HCT116 (cell line): Measurements from ENCODE around the gene GCNT2. TPM values are rescaled to one million over a fixed set of nuclear protein-coding genes. Genes with fewer than 3 reads are reported as not detected.

Experiments used
- ATAC-seq: fragments of 200-7000 bp; cut with Tn5 transposase; 2 replicates; pipeline ENCODE4 v1.9.1; 2020; ENCODE audit warnings: mild to moderate bottlenecking, moderate library complexity
- BruUV-seq: library from RNA; stranded (reverse); fragments of 400-500 nt; replicated peaks from 2 replicates; lab custom pipeline; 2021; lab: Mats Ljungman, UMichigan
- CTCF ChIA-PET: fragments of 300-600 bp; sonication (Branson Sonifier 250); formaldehyde crosslinking; loops from one replicate; lab custom pipeline; 2021; ENCODE audit warnings: antibody characterized with exemption; lab: Charles Lee
- POLR2A ChIA-PET: fragments of 300-600, 350-600 bp; sonication (Branson Sonifier 250); formaldehyde crosslinking; loops from one replicate; lab custom pipeline; 2021; ENCODE audit warnings: antibody characterized with exemption; lab: Charles Lee
- RAD21 ChIA-PET, 2 experiments: fragments of 300-600 bp; sonication (Branson Sonifier 250); formaldehyde crosslinking; loops; one replicate each; lab custom pipeline; 2023; ENCODE audit warnings: low total read pairs in 2 of 2; ENCODE audit not compliant: uncharacterized antibody in 2 of 2, unreplicated experiment in 2 of 2, low non-redundant PET in 1 of 2; lab: Charles Lee
- DNase-seq: peaks from one replicate; pipeline ENCODE4 v3.0.0-alpha.2; 2010; ENCODE audit warnings: low read depth, low spot score
- H2AFZ ChIP-seq: fragments of 200-600 bp; shearing (Covaris generic), sonication (generic); 2 replicates; pipeline ENCODE4 v1.6.1; 2017; ENCODE audit warnings: low read depth, mixed run types, mixed read lengths, antibody characterized with exemption, low read length; ENCODE audit not compliant: poor library complexity, severe bottlenecking
- H3K27ac ChIP-seq: 2 replicates; pipeline ENCODE4 v1.5.1; 2012; ENCODE audit warnings: low read depth, low read length
- H3K27me3 ChIP-seq: fragments of 200-600 bp; sonication (generic); 2 replicates; pipeline ENCODE4 v1.6.1; 2016; ENCODE audit warnings: mixed run types, low read length, mixed read lengths; ENCODE audit not compliant: insufficient read depth
- H3K36me3 ChIP-seq, 2 experiments: fragments of 200-500 bp in 1 of 2; fragments of 200-600 bp in 1 of 2; sonication (Bioruptor generic) in 1 of 2; sonication (generic) in 1 of 2; 2 replicates each; pipeline versions ENCODE4 v1.5.1 to v1.6.1; 2014 to 2016; ENCODE audit warnings: low read length in 2 of 2, inconsistent platforms in 1 of 2, mixed read lengths in 1 of 2, mixed run types in 1 of 2; ENCODE audit not compliant: insufficient read depth in 2 of 2, control insufficient read depth in 1 of 2
- H3K4me1 ChIP-seq, 2 experiments: fragments of 200-600 bp in 1 of 2; sonication (generic) in 1 of 2; 2 replicates each; pipeline versions ENCODE4 v1.5.1 to v1.6.1; 2012 to 2017; ENCODE audit warnings: low read length in 2 of 2, inconsistent platforms in 1 of 2, mild to moderate bottlenecking in 1 of 2, mixed read lengths in 1 of 2, mixed run types in 1 of 2, moderate library complexity in 1 of 2; ENCODE audit not compliant: insufficient read depth in 2 of 2, control insufficient read depth in 1 of 2
- H3K4me2 ChIP-seq: fragments of 200-600 bp; sonication (generic); 2 replicates; pipeline ENCODE4 v1.6.1; 2017; ENCODE audit warnings: mixed run types, low read length, mixed read lengths
- H3K4me3 ChIP-seq, 2 experiments: fragments of 200-600 bp in 1 of 2; sonication (generic) in 1 of 2; replicated peaks in 1 of 2; 2 replicates each; pipeline ENCODE4 v1.5.1; 2011 to 2016; ENCODE audit warnings: low read length in 2 of 2, control low read depth in 1 of 2, low read depth in 1 of 2, mild to moderate bottlenecking in 1 of 2, mixed read lengths in 1 of 2, mixed run types in 1 of 2
- H3K79me2 ChIP-seq: fragments of 200-600 bp; sonication (generic); 2 replicates; pipeline ENCODE4 v1.6.1; 2017; ENCODE audit warnings: mild to moderate bottlenecking, mixed run types, low read length, moderate library complexity, mixed read lengths; ENCODE audit not compliant: insufficient read depth
- H3K9ac ChIP-seq: fragments of 200-600 bp; sonication (generic); 2 replicates; pipeline ENCODE4 v1.6.1; 2016; ENCODE audit warnings: low read length, mixed read lengths
- H3K9me2 ChIP-seq: fragments of 200-600 bp; sonication (generic), shearing (Covaris generic); 2 replicates; pipeline ENCODE4 v1.6.1; 2017; ENCODE audit warnings: mixed run types, mild to moderate bottlenecking, moderate library complexity; ENCODE audit not compliant: insufficient read depth
- H3K9me3 ChIP-seq, 2 experiments: fragments of 200-500 bp in 1 of 2; fragments of 200-600 bp in 1 of 2; sonication (Bioruptor generic) in 1 of 2; sonication (generic) in 1 of 2; 2 replicates each; pipeline ENCODE4 v1.6.1; 2014 to 2017; ENCODE audit warnings: low read length in 2 of 2, mixed read lengths in 2 of 2, inconsistent platforms in 1 of 2, low read depth in 1 of 2, mild to moderate bottlenecking in 1 of 2, mixed run types in 1 of 2, moderate library complexity in 1 of 2; ENCODE audit not compliant: control insufficient read depth in 1 of 2, insufficient read depth in 1 of 2
- H4K20me1 ChIP-seq: fragments of 200-600 bp; sonication (generic), shearing (Covaris generic); 2 replicates; pipeline ENCODE4 v1.6.1; 2017; ENCODE audit warnings: mixed run types, mild to moderate bottlenecking, moderate library complexity; ENCODE audit not compliant: insufficient read depth
- CBX3 ChIP-seq: IDR thresholded peaks from 2 replicates; pipeline ENCODE4 v1.6.1; 2012; ENCODE audit warnings: low read depth
- CEBPB ChIP-seq: IDR thresholded peaks from 2 replicates; pipeline ENCODE4 v1.6.1; 2012; ENCODE audit warnings: low read depth
- EZH2phosphoT487 ChIP-seq: fragments of 200-600 bp; IDR thresholded peaks from 2 replicates; pipeline ENCODE4 v1.6.1; 2018; ENCODE audit warnings: antibody characterized with exemption, borderline replicate concordance
- FOSL1 ChIP-seq: IDR thresholded peaks from 2 replicates; pipeline ENCODE4 v1.6.1; 2012; ENCODE audit warnings: low read depth
- JUND ChIP-seq: IDR thresholded peaks from 2 replicates; pipeline ENCODE4 v1.6.1; 2012
- RAD21 ChIP-seq: IDR thresholded peaks from 2 replicates; pipeline ENCODE4 v1.6.1; 2012; ENCODE audit warnings: low read depth, mild to moderate bottlenecking
- SIN3A ChIP-seq: IDR thresholded peaks from 2 replicates; pipeline ENCODE4 v1.6.1; 2012; ENCODE audit warnings: low read depth
- SP1 ChIP-seq: IDR thresholded peaks from 2 replicates; pipeline ENCODE4 v1.6.1; 2012; ENCODE audit warnings: low read depth
- intact Hi-C: fragments of 100-400 bp; cut with micrococcal nuclease; formaldehyde crosslinking; loops from 2 replicates; pipeline ENCODE4 v1.10.0; 2022
- total RNA-seq: library from RNA; stranded (reverse); gene quantifications from one replicate; pipeline ENCODE4 v1.2.1, GENCODE V29; 2021; ENCODE audit not compliant: unreplicated experiment
- TF ChIP-seq, protein P1 (sequence below): IDR thresholded peaks from 2 replicates; pipeline ENCODE4 v1.6.1; 2012; ENCODE audit warnings: low read depth
- TF ChIP-seq, protein P2 (sequence below), 3 experiments: fragments of 200-600 bp in 1 of 3; sonication (generic) in 1 of 3; IDR thresholded peaks in 2 of 3; conservative IDR thresholded peaks in 1 of 3; 2 replicates each; pipeline ENCODE4 v1.5.1; 2012 to 2017; ENCODE audit warnings: low read depth in 2 of 3, low read length in 2 of 3, antibody characterized with exemption in 1 of 3, borderline replicate concordance in 1 of 3, control low read depth in 1 of 3, mild to moderate bottlenecking in 1 of 3, mixed read lengths in 1 of 3, mixed run types in 1 of 3, moderate library complexity in 1 of 3; ENCODE audit not compliant: insufficient read depth in 1 of 3

The GCNT2 gene
- total RNA-seq, 1 experiment from 2014 or later, result 0.74 TPM

DNA sequence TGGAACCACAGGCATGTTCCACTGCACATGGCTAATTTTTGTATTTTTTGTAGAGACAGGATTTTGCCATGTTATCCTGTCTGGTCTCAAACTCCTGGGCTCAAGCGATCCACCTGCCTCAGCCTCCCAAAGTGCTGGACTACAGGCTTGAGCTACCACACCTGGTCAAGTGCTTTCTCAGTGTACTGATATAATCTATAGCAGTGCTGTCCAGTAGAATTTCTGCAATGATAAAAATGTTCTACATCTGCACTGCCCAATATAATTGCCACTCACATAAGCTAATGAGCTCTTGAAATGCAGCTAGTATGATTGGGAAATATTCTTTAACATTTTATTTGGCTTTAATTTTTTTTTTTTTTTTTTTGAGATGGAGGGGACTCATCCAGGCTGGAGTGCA, 109.0 kb downstream of the GCNT2 start (continued):
- TF ChIP-seq, protein P1, sequence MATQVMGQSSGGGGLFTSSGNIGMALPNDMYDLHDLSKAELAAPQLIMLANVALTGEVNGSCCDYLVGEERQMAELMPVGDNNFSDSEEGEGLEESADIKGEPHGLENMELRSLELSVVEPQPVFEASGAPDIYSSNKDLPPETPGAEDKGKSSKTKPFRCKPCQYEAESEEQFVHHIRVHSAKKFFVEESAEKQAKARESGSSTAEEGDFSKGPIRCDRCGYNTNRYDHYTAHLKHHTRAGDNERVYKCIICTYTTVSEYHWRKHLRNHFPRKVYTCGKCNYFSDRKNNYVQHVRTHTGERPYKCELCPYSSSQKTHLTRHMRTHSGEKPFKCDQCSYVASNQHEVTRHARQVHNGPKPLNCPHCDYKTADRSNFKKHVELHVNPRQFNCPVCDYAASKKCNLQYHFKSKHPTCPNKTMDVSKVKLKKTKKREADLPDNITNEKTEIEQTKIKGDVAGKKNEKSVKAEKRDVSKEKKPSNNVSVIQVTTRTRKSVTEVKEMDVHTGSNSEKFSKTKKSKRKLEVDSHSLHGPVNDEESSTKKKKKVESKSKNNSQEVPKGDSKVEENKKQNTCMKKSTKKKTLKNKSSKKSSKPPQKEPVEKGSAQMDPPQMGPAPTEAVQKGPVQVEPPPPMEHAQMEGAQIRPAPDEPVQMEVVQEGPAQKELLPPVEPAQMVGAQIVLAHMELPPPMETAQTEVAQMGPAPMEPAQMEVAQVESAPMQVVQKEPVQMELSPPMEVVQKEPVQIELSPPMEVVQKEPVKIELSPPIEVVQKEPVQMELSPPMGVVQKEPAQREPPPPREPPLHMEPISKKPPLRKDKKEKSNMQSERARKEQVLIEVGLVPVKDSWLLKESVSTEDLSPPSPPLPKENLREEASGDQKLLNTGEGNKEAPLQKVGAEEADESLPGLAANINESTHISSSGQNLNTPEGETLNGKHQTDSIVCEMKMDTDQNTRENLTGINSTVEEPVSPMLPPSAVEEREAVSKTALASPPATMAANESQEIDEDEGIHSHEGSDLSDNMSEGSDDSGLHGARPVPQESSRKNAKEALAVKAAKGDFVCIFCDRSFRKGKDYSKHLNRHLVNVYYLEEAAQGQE, result no peak

DNA sequence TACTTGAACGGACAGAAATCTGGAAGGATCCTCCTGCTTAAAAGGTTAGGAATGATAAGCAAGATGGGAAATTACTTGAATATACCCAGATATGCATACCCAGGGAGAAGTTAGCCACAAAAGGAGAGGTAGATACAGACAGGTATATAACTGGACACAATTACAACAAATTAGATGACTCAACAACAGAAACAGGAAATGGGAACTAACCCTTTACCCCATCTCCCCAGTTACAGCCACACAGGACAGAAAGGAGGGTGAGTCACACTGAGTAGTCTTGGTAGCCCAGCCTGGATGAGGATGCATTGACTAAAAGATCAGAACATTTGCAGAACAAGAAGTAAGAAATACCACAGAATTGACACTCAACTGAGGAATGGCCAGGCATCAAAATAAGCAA, 112.1 kb downstream of the GCNT2 start:
- Histone ChIP-seq H3K9me2 (no peaks in the 10 kb centered on the region), H3K79me2 (no peaks in the 10 kb centered on the region), H3K9ac (no peak overlapping the region), H3K27ac (no peak overlapping the region), H3K27me3 (no peaks in the 10 kb centered on the region), H3K36me3 (no peaks in the 10 kb centered on the region), H3K9me3 (no peaks in the 10 kb centered on the region), H3K4me3 (peak overlapping the region in 1 of 2 experiments; percentile 17; a peak in 2 of 4 replicates), H2AFZ (peak overlapping the region; percentile 82), H3K4me1 (peaks cover 0 to 15% of the 10 kb centered on the region in 2 experiments; a peak in 2 of 4 replicates), H4K20me1 (no peaks in the 10 kb centered on the region), H3K4me2 (peak overlapping the region; percentile 64)
- no TSS peak for BruUV-seq
- TF ChIP-seq JUND (peak; percentile 80), CEBPB (no peak), SP1 (peak; percentile 61), RAD21 (peak; percentile 8; the same call in 1 of the 2 replicates), CBX3 (no peak), EZH2phosphoT487 (no peak), SIN3A (no peak), FOSL1 (peak; percentile 79)
- TF ChIP-seq, protein P2, sequence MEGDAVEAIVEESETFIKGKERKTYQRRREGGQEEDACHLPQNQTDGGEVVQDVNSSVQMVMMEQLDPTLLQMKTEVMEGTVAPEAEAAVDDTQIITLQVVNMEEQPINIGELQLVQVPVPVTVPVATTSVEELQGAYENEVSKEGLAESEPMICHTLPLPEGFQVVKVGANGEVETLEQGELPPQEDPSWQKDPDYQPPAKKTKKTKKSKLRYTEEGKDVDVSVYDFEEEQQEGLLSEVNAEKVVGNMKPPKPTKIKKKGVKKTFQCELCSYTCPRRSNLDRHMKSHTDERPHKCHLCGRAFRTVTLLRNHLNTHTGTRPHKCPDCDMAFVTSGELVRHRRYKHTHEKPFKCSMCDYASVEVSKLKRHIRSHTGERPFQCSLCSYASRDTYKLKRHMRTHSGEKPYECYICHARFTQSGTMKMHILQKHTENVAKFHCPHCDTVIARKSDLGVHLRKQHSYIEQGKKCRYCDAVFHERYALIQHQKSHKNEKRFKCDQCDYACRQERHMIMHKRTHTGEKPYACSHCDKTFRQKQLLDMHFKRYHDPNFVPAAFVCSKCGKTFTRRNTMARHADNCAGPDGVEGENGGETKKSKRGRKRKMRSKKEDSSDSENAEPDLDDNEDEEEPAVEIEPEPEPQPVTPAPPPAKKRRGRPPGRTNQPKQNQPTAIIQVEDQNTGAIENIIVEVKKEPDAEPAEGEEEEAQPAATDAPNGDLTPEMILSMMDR (IDR thresholded peaks at IDR 0.05 in 2 of 3, conservative IDR thresholded peaks at IDR 0.05 in 1 of 3; ENCODE audit: borderline replicate concordance in 1 of 3, insufficient read depth in 1 of 3, low read depth in 2 of 3, low read length in 2 of 3), result no peak
- ChIA-PET POLR2A (no interaction called here), CTCF (no interaction called here), RAD21 (no interaction called here)
- peak; percentile 60 for DNase-seq
- intact Hi-C loops, result no loop called here
- ATAC-seq, result peak; percentile 97
